ENCODE measurements around the gene CPA5. TPM values are rescaled to one million over a fixed set of nuclear protein-coding genes. Genes with fewer than 3 reads are reported as not detected.
A peak's percentile ranks its signal among the peaks of the same experiment; 100 is the strongest.

The CPA5 gene
- total RNA-seq, 1 experiment from 2014 or later, result not detected

GRCh38 chr7:130397051-130397757, 52.6 kb downstream of the CPA5 start:
- peaks cover 4% of the 10 kb centered on the region for H3K36me3 Mint-ChIP-seq
- ChIA-PET POLR2A (no interaction called here), CTCF (interaction anchor here (0.7 to 1.1 kb wide), 2 partner anchors 16 to 31 kb away, joined by 3 to 4 read pairs; no protein-coding TSS in a partner anchor)
- H3K9me3 Mint-ChIP-seq, result no peaks in the 10 kb centered on the region
- H3K4me3 Mint-ChIP-seq, result no peak overlapping the region
- 0 out of 2 replicates have a peak overlapping the region, but pooled peaks have one; percentile 47 for H3K27ac Mint-ChIP-seq
- ATAC-seq, result no peak
- TF ChIP-seq FOXP1 (CRISPR knock-in tag; IDR thresholded peaks at IDR 0.05; ENCODE audit: borderline replicate concordance) (no peak), ERG (CRISPR knock-in tag; IDR thresholded peaks at IDR 0.05) (no peak), ZNF416 (CRISPR knock-in tag; IDR thresholded peaks at IDR 0.05) (no peak), FOXJ3 (CRISPR knock-in tag; IDR thresholded peaks at IDR 0.05; ENCODE audit: borderline replicate concordance) (no peak), NR1H2 (CRISPR knock-in tag; IDR thresholded peaks at IDR 0.05) (no peak), SMAD4 (CRISPR knock-in tag; IDR thresholded peaks at IDR 0.05) (no peak), ZNF423 (CRISPR knock-in tag; IDR thresholded peaks at IDR 0.05) (no peak), E2F1 (CRISPR knock-in tag; IDR thresholded peaks at IDR 0.05) (no peak), ZNF512 (CRISPR knock-in tag; IDR thresholded peaks at IDR 0.05; ENCODE audit: borderline replicate concordance) (no peak), CREM (CRISPR knock-in tag; IDR thresholded peaks at IDR 0.05) (no peak), ZNF396 (CRISPR knock-in tag; IDR thresholded peaks at IDR 0.05; ENCODE audit: borderline replicate concordance) (no peak), ATF6 (CRISPR knock-in tag; IDR thresholded peaks at IDR 0.05) (no peak), PREB (CRISPR knock-in tag; IDR thresholded peaks at IDR 0.05; ENCODE audit: borderline replicate concordance) (no peak)
- no peaks in the 10 kb centered on the region; the same call in 1 of the 2 replicates for H3K27me3 Mint-ChIP-seq (ENCODE audit: low read depth)
- H3K4me1 Mint-ChIP-seq, result peaks cover 29% of the 10 kb centered on the region
- no peak for DNase-seq (ENCODE audit: low spot score)

GRCh38 chr7:130397758-130398073, 53.1 kb downstream of the CPA5 start:
- ChIA-PET CTCF (interaction anchor here (0.7 to 1.1 kb wide), 2 partner anchors 16 to 31 kb away, joined by 3 to 4 read pairs; no protein-coding TSS in a partner anchor), POLR2A (no interaction called here)
- no peak overlapping the region for H3K4me3 Mint-ChIP-seq
- H3K4me1 Mint-ChIP-seq, result peaks cover 29% of the 10 kb centered on the region
- 0 out of 2 replicates have a peak overlapping the region, but pooled peaks have one; percentile 47 for H3K27ac Mint-ChIP-seq
- H3K27me3 Mint-ChIP-seq (ENCODE audit: low read depth), result no peaks in the 10 kb centered on the region; the same call in 1 of the 2 replicates
- DNase-seq (ENCODE audit: low spot score) (no peak), ATAC-seq (no peak)
- peaks cover 4% of the 10 kb centered on the region for H3K36me3 Mint-ChIP-seq
- H3K9me3 Mint-ChIP-seq, result no peaks in the 10 kb centered on the region
- TF ChIP-seq ZNF416 (CRISPR knock-in tag; IDR thresholded peaks at IDR 0.05), result no peak
- no peak for TF ChIP-seq RORB (CRISPR knock-in tag; IDR thresholded peaks at IDR 0.05)
- TF ChIP-seq ATF6 (CRISPR knock-in tag; IDR thresholded peaks at IDR 0.05), result no peak
- TF ChIP-seq JUN (CRISPR knock-in tag; IDR thresholded peaks at IDR 0.05), result no peak
- no peak for TF ChIP-seq E2F4 (CRISPR knock-in tag; IDR thresholded peaks at IDR 0.05; ENCODE audit: borderline replicate concordance, low read depth)
- no peak for TF ChIP-seq EMX1 (CRISPR knock-in tag; IDR thresholded peaks at IDR 0.05)
- no peak for TF ChIP-seq MXD4 (CRISPR knock-in tag; IDR thresholded peaks at IDR 0.05; ENCODE audit: borderline replicate concordance)
